HG03439 (cell line): ENCODE results near the gene MORC1.

Experiments
- ATAC-seq: cut with Tn5 transposase; IDR thresholded peaks from one replicate; pipeline ENCODE4 v1.9.1; 2021; ENCODE audit warnings: mild to moderate bottlenecking, moderate library complexity; ENCODE audit not compliant: unreplicated experiment

MORC1 gene

DNA sequence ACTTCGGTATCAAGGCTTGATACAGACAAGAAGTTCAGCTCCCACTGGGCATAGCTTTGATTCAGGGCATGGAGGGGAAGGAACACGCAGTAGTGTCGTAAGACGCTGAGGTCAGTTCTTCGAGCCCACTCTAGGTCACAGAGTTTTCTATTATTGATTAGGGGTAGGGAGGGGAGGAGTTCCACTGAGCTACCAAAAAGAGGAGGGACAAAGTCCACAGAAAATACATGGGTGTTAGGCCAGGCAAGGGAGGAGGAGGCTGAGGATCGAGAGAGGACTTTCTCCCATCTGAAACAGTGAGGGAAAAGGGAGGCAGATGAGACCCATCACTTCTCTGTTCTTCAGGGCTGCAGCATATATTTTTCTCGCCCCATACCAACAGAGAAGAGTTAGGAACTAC lies 89.2 kb downstream of the MORC1 start:
- ATAC-seq = no peak

DNA sequence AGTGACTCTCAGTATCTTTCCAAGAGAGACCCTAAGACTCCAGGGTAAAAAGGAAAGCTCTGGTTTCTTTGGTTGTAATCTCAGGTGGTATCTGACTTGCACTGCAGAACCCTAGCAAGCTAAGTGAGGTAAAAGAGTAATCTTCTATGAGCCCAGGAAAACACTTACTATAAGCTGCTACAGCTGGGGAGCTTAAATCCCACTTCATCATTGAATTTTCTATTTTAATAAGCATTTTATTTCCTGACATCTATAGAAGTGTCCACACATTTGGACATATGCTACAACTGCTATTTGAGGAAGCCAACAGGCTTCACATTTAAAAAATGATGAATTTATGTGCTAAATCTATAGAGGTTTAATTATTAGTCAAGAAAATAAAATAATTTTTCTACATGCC lies 91.1 kb downstream of the MORC1 start:
- ATAC-seq = no peak

DNA sequence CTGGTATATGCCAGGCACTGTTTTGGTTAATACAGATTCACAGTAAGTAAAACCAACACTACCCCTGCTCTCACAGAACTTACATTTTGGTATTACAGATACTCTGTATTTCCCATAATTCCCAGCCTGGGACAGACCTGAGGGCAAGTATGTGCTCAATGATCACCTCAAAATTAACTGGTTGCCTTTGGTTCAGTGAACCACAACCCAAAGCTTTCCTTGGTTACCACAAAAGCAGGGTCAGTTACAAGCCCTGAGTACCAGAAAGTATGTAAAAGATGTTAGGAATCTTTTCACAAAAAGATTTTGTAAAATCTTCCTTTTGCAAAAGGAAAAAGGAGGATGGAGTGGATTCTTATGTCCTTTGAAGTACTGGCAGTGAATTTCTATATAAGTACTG lies 92.0 kb downstream of the MORC1 start:
- ATAC-seq = no peak

DNA sequence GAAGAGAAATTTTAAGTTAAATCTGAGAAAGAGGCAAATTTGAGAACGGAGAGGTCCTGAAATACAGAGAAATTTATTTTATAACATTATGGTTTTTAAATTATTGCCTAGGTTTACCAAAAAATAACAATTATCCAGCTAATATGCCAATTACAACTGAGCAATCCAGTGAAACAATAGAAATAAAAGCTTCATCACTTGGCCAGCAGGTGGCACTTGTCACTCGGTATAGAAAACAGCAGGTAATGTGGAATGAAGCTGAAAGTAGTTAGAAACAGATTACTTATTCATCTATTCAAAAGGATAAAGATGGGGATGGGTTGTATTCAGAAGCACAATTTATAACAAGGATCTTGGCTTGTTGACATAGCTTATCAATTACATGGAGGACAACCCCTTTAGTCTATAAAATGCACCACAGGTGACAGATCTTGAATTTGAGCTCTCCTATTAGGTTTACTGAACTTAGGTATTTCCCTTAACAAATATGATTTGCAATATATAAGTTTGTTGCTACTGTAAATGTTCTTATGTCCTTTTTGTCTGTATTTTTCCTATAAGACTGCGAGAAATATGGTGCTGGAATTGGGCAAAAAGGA lies 94.2 kb downstream of the MORC1 start:
- peak; percentile 87 for ATAC-seq

DNA sequence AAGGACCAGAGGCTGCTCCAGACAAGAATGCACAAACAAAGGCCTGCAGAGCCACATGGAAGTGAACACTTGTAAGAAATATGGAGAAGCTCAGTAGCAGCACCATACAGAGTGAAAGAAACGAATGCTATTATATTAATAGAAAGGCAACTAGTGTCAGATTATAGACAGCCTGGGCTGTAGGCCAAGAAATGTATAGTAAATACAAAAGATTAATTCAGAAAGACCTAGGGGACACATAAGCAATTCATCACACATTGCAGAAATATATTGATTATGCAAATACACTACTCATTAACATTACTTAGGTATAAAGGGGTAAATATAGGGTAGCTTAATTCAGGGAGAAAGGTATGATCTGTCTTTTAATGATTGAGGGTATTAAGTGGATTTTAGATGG lies 94.8 kb downstream of the MORC1 start:
- ATAC-seq = no peak

DNA sequence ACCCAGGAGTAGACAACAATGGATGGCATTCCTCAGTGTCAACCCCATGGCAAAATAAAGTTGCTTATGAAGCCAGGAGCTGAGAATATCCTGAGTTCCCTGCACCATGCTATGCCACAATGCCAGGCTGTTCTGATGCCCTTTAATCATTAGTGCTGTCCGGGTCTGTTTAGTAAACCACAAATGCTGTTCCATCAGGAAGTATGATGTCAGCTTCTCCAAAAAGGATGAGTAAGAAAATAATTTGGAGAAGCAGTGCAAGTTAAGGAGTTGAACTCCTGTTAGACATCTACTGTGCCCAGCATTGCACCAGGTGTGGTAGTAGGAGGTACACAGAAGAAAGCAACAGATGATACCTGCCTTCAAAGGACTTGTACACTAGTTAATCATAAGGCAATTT lies 96.4 kb downstream of the MORC1 start:
- ATAC-seq = no peak

DNA sequence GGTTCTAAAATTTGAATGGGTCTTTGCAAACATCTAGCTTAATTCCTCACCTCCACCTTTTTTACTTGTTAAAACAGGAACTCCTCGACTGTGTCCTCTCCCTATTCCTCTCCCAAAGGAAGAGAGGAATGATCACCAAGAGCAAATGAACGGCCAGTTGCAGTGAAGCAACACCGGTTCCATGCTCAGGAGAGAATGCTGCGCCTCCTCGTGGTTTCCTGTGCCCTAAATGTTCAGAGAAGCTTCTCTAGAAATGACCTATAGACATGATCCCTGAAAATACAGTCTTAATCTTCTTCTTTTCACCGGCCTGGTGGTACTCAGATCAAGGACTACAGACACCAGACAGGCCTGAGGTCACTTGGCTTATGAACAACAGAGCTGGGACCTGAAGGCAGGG lies 99.1 kb downstream of the MORC1 start:
- ATAC-seq = no peak

DNA sequence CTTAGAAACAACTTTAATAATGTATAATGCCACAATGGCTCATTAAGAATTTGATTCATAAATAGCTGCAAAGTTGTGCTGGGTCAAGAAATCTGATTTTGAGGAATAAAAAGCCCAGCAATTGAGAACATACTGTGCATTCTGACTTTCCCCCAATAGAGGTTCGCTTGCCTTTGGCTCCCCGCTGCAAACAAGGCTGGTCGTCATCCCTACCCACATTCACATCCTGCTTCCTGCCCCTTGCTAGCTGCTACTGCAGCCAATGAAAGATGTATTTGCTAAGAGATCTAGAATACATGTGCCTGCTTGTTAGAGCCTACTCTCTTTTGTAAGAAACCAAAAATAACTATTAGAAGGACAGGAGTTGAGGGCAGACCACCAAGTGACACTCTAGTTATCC lies 112.5 kb downstream of the MORC1 start:
- ATAC-seq = no peak

DNA sequence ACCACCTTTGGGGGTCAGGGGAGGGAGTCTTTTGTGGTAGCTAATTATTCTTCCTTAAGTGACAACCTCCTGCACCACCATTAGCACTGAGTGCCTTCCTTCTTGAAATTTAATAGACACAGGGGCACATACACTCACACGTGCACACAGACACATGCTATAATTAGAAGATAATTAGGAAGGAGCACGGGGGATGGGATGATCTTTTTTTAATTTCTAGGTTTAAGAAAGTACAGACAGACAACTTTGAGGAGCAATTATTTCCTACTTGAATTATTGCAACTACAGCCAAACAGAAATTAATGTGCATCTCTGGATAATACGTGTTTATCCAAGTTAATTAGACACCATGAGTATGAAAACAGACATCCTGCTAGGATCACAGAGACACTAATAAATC lies 119.5 kb downstream of the MORC1 start:
- no peak for ATAC-seq

DNA sequence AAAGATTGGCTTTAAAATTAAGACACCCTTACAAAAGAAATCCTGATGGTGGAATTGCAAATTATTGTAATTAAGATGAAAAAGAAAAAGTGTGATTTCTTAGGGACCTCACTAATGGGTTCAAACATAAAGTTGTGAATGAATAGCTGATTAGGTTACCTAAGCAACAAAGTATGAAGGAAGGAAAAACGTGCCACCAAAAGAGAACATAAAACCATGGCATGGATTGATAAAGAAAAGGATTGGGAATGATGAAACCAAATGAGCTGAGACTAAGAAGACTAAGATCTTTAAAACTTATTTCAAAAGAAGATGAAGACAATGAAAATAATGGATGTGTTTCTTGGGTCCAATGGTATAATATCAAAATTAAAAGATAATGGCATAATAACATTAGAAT lies 132.1 kb downstream of the MORC1 start:
- no peak for ATAC-seq

DNA sequence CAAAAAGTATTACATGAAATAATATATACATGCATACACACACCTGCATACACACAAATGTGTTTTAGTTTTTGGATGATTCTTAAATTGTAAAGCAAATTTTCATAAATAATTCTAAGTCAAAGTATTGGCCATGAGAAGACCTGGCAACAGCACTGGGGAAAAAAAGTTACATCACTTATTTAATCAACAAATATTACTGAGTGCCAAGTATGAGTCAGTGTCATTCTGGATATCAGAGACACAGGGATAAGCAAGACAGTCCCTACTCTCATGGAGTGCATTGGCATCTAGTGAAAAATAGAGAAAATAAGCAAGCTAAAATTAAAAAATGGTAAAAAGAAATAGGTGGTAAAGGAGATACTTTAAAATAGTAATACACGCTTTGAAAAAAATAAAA lies 134.9 kb downstream of the MORC1 start:
- ATAC-seq = no peak

DNA sequence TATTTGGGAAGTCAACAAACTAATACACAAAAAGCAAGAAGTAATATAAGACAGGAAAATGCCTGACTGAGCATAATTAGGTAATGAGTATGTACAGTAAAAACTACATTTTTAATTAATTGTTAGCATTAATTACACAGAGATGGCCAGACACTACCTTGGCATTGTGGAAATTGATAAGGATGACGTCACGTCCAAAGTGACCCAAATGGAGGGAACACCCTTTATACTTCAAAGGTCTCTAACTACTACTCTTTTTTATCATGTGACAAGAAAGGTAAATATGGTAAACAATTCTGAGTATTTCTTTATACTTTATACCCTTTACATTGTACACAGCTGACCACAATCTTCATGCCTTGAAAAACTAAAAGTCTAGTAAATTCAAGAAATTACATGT lies 141.9 kb downstream of the MORC1 start:
- no peak for ATAC-seq

DNA sequence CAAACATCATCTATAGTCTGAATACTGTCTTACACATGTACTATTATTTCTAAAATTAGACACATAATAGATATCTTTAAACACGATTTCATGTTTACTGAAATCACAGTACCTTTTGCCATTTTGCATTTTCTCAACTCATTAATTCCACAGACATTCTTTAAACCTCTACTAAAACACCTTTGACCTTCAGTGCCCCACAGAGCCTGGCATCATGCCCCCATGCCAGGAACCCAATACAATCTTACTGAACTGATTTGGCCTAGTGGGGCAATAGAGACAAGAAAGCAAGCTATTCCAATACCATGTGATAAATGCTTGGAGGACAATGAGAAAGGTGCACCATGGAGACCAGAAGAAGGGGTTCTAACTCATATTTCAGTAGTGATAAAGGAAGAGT lies 144.9 kb downstream of the MORC1 start:
- no peak for ATAC-seq

DNA sequence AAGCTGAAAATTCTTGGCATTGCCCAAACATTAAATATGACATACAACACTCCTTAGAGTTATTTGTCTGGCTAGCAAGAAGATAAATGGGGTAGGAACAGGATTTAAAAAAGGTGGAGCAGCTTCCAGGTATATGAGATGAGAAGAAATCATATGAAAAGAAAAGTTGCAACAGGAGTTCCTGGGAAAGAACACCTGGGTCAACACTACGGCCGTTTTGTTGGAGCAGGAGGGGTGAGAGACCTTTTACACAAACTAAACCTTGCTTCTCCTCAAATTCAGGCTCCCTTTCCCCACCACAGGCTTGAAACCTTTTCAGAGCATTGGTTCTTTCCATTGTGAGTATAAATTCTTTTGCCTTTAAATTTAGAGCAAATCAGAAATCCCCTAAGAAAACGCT lies 145.5 kb downstream of the MORC1 start:
- ATAC-seq = no peak

DNA sequence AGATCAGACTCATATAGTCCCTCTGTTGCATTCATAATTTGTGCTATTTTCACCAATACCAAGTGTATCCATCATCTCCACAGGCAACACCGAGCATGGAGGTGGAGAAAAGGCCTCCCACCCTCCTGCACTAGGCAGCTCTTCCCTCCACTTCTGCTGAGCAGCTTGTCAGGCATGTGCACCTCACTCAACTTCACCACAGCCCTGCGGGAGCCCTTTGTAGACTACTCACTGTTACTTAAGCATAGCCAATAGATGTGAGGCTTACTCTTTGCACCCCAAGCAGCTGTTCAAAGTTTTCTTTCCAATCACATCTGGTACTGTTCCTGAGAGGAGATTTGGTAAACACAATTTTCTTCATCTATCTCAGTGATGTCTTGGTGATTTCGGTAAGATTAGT lies 147.4 kb downstream of the MORC1 start:
- ATAC-seq = no peak

DNA sequence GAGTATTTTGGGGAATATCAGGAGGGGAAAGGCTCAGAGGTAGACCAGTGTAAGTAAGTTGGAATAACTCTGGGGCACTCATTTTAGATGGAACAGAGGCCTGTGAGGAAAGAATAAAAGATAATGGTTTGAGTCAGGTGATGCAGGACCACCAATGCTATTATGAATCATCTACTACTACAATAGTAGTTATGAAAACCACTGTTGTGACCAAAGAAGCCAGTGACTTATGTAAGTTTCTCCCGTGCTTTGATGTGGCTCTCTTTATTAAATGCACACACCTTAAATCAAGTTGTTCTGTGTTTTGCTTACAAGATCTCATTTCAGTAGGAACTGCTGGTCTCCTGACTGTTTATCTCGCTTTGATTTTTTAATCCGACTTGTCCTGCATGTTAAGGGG lies 151.2 kb downstream of the MORC1 start:
- no peak for ATAC-seq

DNA sequence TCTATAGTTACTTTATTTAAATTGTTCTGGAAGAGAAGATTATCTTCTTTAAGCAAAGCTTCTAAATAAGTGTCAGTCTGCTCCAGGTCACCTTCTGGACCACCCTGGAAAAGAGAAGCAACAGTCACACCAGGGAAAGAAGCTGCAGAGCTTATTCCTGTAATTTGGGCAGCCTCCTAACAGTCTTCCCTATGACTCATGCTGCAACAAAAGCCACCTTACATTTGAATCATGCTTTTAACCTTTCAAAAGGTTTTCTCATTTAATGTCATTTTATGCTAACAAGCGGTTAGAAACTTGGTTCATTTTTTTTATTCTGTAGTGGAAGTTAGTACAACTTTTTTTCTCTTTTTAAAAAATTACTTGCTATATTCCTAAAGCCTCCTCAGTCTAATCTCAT lies 158.9 kb downstream of the MORC1 start:
- ATAC-seq = no peak

DNA sequence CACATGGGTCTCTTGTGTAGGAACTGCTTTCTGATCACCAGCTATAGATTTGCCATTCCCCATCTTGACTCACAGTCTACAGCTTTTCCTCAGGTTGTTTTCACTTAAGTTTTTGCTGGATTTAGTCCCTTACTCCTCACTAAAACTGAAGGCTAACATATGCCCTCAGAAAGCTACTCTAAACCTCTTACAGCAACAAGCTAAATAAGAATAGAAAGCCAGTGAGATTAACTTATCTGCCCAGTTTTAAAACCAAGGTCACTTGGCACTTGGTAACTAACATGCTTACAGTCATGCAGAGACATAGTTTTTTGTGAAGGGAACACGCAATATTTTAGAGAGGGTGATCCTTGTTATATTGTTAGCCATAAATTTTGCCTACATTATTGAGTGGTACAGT lies 164.2 kb downstream of the MORC1 start, which contains the start of gene GUCA1C:
GUCA1C (minus strand) TSS at position 180 of the 400 bp plus-strand sequence; CDS start at position 63, 117 bp downstream.
- ATAC-seq = no peak

DNA sequence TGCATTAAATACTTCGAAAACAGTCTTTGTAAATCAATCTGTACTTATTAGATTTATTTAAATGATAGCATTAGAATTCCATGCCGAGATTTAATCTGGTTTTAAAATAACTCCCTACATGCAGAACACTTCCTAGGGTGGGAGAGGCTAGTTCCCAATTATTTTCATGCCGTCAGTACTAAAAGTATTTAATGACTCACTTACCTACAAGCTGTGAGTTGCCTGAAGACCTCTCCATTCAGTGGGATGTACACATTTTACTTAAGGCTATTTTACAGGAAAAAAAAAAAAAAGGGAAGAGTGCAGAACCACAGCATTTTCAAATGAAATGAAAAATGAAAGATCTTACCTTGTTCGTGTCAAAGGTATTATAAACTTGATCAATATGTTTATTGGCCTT lies 164.7 kb downstream of the MORC1 start:
- no peak for ATAC-seq

DNA sequence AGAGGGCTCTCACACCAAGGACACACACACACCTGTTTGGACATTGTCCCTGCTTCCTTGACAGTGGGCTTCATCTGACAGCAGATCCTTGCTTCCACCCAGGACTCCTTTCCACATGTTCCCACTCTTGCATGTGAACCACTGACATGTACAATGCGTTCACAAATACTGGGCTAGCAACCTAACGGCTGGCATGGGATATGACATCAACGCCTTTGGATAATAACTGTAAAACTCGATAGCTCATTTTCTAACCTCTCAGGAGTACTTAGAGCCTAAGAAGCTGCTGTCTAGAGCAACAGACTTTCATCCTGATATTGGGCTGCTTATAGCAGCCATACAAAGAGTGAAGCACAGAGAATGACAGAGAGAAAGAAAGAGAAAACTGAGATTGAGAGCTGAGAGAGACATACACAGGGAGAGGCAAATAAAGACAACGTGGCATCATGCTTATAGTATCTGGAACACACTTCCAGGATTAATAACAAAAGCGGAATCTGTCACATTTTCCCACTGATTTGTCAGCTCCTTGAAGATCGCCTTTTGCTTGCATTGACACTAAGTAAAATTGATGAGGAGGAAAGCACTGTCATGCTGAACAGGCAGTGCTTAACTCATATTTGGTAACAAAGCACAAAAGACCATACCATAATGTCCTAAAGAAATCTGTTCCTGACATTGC lies 166.0 kb downstream of the MORC1 start:
- ATAC-seq = no peak

DNA sequence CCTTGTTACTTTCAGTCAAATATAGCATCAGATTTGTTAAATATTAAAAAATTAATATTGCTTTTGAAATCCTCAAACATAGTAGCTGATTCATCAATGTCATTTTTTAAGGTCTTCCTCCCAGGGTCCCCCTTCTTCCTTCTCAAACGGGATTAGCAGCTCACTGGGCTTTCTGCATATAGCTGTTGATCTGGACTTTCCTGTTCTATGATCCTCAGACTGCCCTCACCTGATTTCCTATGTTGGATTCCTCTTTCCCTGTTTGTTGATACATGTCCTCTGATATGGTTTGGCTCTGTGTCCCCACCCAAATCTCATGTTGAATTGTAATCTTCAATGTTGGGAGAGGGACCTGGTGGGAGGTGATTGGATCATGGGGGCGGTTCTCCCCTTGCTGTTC lies 170.1 kb downstream of the MORC1 start:
- no peak for ATAC-seq

DNA sequence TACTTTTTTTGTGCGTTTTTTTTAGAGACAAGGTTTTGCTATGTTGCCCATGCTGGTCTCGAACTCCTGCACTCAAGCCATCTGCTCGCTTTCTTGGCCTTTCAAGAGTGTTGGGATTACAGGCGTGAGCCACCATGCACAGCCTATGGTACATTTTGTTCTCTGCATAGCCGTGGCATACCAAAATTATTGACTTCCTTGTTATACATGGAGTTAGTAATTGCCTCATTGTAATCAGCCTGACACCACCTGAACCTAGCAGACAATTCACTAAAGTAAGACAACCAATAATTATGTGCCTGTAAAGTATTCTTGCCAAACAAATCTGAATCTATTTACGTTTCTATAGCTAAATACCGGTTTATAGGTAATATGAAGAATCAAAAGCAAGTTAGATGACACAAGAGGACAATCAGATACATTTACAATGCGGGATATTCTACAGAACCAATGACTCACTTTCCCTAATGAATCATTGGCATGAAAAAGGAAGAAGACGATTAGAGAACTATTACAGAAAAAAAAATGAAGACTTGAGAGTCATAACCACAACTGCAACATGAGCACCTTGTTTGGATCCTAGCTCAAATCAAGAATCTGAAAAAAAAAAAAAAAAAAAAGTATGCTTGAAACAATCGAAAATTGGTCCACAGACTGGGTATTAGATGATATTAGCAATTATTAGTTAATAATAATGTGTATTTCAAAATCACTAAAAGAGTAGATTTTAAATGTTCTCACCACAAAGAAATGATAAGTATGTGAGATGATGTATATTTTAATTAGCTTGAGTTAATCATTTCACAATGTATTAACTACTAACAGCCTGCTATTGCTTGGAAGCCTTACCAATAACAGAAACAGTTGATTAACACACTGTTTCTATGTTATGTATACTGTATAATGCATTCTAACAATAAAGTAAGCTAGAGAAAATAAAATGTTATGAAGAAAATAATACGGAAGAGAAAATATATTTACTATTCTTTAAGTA lies 171.3 kb downstream of the MORC1 start:
- ATAC-seq = no peak
